Body of pancreas (tissue), 4 donors: Measurements from ENCODE around the gene LRRC1.

Experiments
- POLR2A ChIP-seq, 3 donors: fragments of 450-650 bp; IDR thresholded peaks; one replicate each; pipeline ENCODE4 v1.6.1; 2016; ENCODE audit warnings: antibody characterized with exemption in 3 of 3, mild to moderate bottlenecking in 2 of 3
- TF ChIP-seq, protein P1 (sequence below), 7 experiments: fragments of 450-650 bp in 4 of 7; fragments of 200-600 bp in 3 of 7; sonication (generic) in 3 of 7; IDR thresholded peaks; one replicate each; pipeline ENCODE4 v1.5.1; 2016 to 2019; ENCODE audit warnings: antibody characterized with exemption in 7 of 7

DNA sequence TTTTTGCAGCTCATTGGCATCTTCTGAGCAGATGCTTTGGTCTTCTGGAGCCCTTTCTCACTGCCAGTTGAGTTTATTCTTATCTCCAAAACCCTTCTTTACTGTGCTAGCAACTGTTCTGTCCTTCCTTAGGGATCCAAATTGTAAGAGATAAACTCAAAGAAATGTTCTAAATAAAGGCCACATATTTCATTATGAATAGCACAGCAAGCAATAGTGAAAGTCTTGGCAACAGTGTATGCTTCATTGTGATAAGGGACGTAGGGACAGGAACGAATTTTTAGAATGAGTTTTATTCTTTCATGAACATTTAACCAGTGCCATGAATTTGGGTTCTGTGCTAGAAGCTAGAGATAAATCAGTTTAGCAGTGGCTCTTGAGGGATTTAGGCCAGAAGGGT, 61.1 kb downstream of the LRRC1 start:
- no peak for TF ChIP-seq POLR2A (IDR thresholded peaks at IDR 0.05)
- TF ChIP-seq, protein P1, sequence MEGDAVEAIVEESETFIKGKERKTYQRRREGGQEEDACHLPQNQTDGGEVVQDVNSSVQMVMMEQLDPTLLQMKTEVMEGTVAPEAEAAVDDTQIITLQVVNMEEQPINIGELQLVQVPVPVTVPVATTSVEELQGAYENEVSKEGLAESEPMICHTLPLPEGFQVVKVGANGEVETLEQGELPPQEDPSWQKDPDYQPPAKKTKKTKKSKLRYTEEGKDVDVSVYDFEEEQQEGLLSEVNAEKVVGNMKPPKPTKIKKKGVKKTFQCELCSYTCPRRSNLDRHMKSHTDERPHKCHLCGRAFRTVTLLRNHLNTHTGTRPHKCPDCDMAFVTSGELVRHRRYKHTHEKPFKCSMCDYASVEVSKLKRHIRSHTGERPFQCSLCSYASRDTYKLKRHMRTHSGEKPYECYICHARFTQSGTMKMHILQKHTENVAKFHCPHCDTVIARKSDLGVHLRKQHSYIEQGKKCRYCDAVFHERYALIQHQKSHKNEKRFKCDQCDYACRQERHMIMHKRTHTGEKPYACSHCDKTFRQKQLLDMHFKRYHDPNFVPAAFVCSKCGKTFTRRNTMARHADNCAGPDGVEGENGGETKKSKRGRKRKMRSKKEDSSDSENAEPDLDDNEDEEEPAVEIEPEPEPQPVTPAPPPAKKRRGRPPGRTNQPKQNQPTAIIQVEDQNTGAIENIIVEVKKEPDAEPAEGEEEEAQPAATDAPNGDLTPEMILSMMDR (IDR thresholded peaks at IDR 0.05): no peak
